ENCODE data around the gene ADCYAP1.

- no peak for TF ChIP-seq CTCF (IDR thresholded peaks at IDR 0.05)
- no peak for TF ChIP-seq EP300 (IDR thresholded peaks at IDR 0.05)
- TF ChIP-seq POLR2AphosphoS5 (IDR thresholded peaks at IDR 0.05) = no peak
- no peak for TF ChIP-seq POLR2A (IDR thresholded peaks at IDR 0.05; ENCODE audit: low read depth)
These were observed 11.9 kb downstream of the ADCYAP1 start for GRCh38 chr18:916562-916961.

Measured in esophagus muscularis mucosa (tissue), 4 donors.